H7 (cell line): ENCODE data around the gene TPPP2. TPM values are rescaled to one million over a fixed set of nuclear protein-coding genes. Genes with fewer than 3 reads are reported as not detected.

Experiments used
- DNase-seq: peaks from one replicate; pipeline ENCODE4 v3.0.0; 2012
- H3K27me3 ChIP-seq: 2 replicates; pipeline ENCODE4 v1.6.0; 2011; ENCODE audit warnings: mild to moderate bottlenecking, low read length; ENCODE audit not compliant: control insufficient read depth, insufficient read depth
- H3K36me3 ChIP-seq: replicated peaks from 2 replicates; pipeline ENCODE4 v1.5.1; 2011; ENCODE audit warnings: low read length; ENCODE audit not compliant: control insufficient read depth, insufficient read depth
- H3K4me3 ChIP-seq: 2 replicates; pipeline ENCODE4 v1.5.1; 2011; ENCODE audit warnings: low read depth, mild to moderate bottlenecking, control low read depth, low read length, moderate library complexity; ENCODE audit not compliant: insufficient read depth
- total RNA-seq: library from RNA; depleted of rRNA; stranded (reverse); fragments of >200 nt; shearing (Covaris generic); gene quantifications from 2 replicates; pipeline ENCODE4 v1.2.3, GENCODE V29; 2014

The TPPP2 gene
- total RNA-seq, 1 experiment from 2014 or later = not detected

DNA sequence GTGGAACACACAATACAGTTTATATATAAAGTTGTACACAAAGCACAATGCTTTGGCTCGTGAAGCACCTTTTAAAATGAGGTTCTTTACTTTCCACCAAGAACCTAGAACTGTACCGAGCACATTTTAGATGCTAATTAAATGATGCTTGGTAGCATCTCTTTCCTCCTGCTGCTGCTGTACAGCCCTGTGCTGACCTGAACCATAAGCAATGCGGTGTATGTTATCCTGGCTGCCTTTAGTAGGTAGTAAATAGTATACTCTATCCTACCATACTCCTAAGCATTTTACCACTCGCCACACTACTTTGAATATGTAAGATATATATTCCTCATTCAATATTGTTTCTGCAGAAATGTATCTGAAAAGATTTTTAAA is 24.7 kb downstream of the TPPP2 start:
- H3K4me3 ChIP-seq = no peak overlapping the region
- no peak for DNase-seq

DNA sequence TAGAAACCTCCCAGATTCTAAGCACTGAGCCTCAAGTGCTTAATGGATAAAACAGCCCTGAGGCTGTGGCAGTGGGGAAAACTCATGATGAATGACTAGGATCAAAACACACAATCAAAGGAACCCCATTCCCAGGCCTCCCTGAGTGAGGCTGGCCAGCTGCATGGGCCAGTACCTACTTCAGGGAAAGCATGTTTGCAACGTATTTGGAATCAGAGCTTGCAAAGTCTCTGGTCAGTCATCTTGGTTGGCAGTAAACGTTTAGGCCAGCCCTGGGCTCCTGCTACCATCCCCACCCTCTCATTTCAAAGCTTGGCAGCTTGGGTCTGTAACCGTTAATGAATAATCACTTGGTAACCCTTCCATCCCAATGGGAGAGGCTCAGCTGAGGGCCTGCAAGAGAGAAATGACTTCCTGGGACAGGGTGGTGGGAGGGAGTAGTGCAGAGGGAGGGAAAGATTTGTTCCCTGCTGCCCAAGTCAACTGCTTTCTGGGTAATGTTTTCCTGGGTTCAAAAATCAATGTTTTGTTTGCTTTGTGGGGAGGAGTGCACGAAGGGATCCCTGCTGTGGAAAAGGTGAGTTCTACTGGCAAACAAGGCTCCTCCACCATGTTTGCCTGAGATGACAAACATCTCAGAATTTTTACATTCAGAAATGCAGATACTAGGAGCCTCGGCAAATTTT is 25.6 kb downstream of the TPPP2 start:
- no peak overlapping the region for H3K4me3 ChIP-seq
- DNase-seq = peak; percentile 44
- no peaks in the 10 kb centered on the region for H3K27me3 ChIP-seq
- H3K36me3 ChIP-seq = no peaks in the 10 kb centered on the region

More for the DNA sequence above, 24.7 kb downstream of the TPPP2 start:
- H3K36me3 ChIP-seq = no peaks in the 10 kb centered on the region
- H3K27me3 ChIP-seq = no peaks in the 10 kb centered on the region

DNA sequence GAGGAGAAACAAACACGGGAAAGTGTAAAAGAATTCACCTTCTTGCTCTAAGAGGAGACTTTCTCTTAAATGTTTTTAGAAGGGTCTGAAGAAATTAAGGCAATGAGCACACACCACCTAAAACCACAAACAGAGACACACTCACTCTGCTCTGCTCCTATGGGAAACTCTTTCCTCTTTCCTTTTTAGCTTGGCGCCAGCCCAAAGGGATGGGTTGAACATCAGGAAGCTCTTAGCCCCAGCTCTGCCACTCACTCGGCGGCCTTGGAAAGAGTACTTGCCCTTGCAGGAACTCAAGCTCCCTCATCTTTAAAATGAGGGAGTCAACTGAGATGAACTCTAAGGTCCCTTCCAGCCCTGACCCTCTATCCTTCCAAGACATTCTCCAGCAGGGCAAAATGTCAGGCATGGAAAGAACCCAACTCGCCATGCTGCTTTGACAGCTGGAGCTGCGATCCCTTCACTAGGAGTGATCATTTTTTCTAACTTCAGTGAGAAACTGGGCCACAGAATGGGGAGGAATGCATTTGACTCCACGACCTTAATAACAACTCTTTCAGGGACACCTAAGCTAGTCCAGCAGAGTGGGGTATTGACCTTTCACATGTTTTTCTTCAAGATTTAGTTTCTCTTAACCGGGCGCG is 26.6 kb downstream of the TPPP2 start:
- H3K4me3 ChIP-seq = no peak overlapping the region
- DNase-seq = no peak
- no peaks in the 10 kb centered on the region for H3K36me3 ChIP-seq
- H3K27me3 ChIP-seq = no peaks in the 10 kb centered on the region

DNA sequence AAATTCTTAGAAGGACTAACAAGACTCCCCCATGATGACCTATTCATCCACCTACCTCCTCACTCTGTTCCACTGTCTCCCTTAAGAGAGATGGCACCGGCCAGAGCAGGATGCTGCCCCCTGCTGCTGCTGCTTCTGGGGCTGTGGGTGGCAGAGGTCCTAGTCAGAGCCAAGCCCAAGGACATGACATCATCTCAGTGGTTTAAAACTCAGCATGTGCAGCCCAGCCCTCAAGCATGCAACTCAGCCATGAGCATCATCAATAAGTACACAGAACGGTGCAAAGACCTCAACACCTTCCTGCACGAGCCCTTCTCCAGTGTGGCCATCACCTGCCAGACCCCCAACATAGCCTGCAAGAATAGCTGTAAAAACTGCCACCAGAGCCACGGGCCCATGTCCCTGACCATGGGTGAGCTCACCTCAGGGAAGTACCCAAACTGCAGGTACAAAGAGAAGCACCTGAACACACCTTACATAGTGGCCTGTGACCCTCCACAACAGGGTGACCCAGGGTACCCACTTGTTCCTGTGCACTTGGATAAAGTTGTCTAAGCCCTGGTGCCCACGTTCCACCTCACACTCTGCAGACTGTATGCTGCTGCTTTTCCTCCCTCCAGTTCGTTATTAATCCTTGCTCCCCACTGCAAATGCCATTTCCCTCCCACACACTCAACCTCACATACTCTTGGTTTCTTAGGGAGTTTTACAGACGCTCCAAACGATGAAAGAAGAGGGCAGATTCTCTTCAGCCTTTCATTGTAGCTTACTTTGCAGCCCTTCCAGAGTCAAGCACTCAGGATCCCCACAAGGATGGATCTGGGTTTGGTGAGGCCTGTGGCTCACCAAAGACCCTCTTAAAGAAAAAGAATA is 28.0 kb downstream of the TPPP2 start, which contains the start of gene RNASE8:
Gene RNASE8 (plus strand): TSS at position 20 of the 873 bp plus-strand sequence. CDS start 71 bp downstream, at position 91.
- Histone ChIP-seq H3K27me3 (no peaks in the 10 kb centered on the region), H3K36me3 (no peaks in the 10 kb centered on the region), H3K4me3 (no peak within 1 kb of the TSS)
- DNase-seq = no peak

DNA sequence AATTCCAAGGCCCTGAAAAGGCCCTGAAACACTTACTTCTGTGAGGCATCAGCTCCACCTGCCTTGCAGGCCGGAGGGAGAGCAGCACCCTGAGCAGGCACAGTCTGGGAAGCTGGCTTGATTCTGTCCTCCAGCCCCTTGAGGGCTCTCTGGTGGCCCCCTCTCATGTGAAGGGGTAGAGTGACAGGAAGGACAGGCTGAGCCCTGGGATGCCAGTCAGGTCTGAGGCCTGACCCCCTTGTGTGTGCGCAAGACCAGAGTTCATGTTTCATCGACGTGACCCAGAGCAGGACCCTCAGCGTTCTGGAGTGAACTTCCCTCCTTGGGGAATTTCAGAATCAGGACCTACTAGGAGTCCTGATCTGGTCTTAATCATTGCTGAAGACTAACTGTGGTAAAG is 28.9 kb downstream of the TPPP2 start:
- Histone ChIP-seq H3K36me3 (no peaks in the 10 kb centered on the region), H3K4me3 (no peak overlapping the region), H3K27me3 (no peaks in the 10 kb centered on the region)
- no peak for DNase-seq

DNA sequence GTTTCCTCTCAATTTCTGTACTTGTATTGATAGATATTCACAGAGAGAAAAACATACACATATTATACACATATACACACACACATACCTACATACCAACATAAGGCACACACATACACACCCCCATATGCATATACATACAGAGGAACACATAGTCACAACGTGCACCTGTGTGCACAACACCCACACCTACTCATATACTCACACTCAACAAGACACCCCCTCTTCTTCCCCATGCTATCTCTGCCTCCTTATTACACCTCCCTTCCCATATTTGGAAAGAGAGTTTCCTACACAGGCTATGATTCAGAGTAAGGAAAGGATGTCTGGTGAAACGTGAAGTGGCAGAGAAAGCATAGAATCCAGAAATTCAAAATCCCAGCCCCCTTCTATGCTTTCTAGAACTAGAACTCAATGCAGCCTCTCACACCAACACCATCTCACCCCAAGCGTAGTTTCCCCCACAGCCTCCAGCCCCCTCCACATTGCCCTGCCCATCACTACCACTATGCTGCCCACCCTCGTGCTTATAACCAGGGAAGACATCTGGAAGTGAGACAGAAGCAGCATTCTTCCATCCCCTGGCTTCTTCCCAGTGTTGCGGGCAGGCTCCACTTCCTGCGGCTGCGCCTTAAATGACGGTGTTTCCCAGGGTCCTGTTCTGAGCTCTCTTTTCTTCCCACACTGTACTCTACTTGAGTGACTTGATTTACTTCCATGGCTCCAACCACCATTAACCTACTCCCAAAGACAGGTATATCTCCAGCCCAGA is 30.0 kb downstream of the TPPP2 start:
- Histone ChIP-seq H3K4me3 (no peak overlapping the region), H3K36me3 (no peaks in the 10 kb centered on the region), H3K27me3 (no peaks in the 10 kb centered on the region)
- no peak for DNase-seq

DNA sequence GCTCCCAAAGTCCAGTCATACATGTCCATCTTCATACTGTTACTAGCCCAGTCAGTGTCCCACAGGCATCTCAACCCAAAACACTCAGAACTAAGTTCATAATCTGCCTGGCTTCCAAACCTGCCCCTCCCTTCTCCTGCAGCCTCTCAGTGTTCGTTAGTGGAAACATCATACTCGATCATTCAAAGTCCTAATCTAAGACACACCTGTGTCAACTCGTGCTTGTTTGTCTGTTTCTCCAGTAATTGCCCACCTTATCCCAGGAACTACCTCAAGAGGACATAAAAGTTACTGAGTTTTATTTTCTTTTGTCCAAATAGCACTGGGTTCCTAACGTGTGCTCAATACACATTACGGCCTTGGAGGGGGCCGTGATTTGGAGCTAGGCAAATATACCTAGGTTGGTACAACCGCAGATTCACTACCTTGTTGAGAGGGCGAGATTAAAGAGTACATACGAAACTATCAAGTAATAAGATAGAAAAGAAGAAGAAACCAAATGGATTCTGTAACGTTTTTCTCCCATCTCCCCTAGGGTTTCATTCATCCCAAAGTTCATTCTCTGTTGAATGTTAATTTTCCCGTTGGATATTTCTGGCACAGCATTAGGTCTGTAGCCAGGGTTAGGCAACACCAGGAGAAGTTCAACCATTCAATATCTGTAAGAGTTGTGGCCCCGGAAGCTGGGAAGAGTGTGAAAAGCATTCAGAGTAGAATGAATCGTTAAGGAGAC is 30.8 kb downstream of the TPPP2 start:
- H3K4me3 ChIP-seq = no peak overlapping the region
- DNase-seq = no peak
- no peaks in the 10 kb centered on the region for H3K36me3 ChIP-seq
- H3K27me3 ChIP-seq = no peaks in the 10 kb centered on the region

DNA sequence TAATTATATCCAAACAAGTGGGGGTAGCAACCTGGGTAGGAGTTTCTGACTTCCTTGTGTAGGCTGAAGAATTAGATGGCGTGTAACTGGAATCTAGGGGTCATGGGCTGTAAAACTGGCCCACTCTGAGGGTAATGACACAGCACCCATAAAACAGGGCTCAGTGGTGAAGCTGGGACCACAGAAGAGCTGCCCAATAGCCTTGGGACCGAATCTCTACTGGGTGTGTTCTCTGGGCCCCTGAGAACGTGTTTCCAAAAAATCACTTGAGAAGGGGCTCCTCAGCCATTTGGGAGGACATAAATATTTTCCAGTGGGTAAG is 31.3 kb downstream of the TPPP2 start:
- Histone ChIP-seq H3K36me3 (no peaks in the 10 kb centered on the region), H3K4me3 (no peak overlapping the region), H3K27me3 (no peaks in the 10 kb centered on the region)
- DNase-seq = no peak

DNA sequence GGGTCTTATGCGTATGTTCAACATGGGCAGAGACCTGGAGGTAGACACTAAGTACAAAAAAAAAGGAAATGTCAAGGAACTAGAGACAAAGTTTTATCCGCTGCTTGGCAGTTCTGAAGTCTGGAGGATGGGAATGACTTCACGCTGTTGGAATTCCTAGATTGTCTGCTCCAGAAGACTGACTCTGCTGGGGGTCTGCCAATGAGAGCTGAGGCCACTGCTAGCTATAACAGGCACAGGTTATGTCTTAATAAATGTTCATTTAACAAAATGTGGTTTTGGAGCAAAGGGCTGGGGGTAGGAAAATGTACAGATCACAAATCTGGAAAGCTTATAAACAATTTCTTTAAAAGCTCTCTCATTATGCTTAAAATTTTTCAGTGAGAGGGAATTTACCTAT is 33.5 kb downstream of the TPPP2 start:
- H3K36me3 ChIP-seq = no peaks in the 10 kb centered on the region
- H3K4me3 ChIP-seq = no peak overlapping the region
- no peaks in the 10 kb centered on the region for H3K27me3 ChIP-seq
- DNase-seq = peak; percentile 43

DNA sequence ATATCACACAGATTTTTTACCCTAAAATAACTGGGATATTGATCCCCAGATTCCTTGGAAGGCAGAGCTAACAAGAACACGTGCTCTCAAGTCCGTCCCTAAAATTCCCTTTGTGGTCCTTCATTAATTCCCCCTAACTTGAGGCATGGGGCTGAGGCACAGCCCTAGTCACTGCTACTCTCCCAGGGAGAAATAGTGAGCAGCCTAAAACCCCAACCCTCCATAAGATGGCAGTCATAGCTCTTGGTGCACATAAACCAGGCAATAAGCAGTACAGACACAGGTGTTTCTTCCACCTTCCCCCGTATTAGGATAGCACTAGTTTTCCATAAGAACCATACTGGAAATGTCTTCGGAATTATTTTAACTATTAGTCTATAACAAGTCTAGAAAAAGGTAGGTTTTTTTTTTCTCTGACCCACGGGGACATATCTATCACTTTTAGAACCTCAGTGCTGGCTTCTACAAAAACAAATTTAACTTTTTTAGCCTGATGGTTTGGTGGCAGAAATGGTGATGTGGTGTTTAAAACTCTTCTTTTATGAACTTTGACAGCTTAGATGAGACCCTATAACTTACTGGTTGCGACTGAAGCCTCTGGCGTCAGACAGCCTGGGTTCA is 37.0 kb downstream of the TPPP2 start:
- Histone ChIP-seq H3K27me3 (peaks cover 7% of the 10 kb centered on the region), H3K4me3 (no peak overlapping the region), H3K36me3 (no peaks in the 10 kb centered on the region)
- peak; percentile 60 for DNase-seq

DNA sequence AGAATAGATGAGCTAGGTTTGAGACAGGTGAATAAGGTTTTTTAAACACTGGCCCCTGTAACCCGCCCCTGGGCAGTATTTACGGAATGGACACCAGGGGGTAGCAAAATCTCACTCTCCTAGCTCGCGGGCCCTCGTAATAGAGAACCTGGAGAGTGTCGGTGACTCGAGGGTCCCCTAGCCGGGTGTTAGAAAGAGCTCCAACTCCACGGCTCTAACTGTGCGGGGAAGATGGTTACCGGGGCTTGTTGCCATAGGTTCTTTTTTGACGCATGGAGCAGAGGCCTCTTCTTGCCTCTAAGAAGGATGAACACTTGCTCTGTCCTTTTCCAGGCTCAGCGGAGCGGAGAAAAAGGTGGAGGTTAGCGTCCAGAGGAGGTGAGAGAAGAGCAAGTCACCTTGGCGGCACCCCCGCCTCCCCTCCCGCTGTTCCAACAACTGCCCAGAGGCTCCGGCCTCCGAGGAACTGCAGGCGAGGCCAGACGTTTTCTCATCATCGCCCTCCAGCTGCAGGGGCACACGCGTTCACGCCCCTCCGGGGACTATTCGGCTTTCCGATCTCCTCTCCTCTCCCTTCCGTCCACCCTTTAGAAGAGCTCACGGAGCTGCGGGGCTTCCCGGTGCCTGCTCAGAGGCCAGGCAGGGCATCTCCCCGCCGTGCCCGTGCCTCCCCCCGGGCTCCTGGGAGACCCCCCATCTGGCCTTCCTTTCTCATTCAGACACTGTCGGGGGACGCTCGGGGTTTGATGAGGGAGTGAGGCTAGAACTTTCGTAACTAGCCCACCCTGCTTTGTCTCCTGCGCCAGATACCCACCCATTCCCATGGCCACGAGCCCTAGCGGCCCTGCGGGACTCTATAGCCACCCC is 38.7 kb downstream of the TPPP2 start:
- peak overlapping the region; percentile 86 for H3K4me3 ChIP-seq
- peaks cover 4% of the 10 kb centered on the region for H3K36me3 ChIP-seq
- peaks cover 7% of the 10 kb centered on the region for H3K27me3 ChIP-seq
- peak; percentile 80 for DNase-seq

DNA sequence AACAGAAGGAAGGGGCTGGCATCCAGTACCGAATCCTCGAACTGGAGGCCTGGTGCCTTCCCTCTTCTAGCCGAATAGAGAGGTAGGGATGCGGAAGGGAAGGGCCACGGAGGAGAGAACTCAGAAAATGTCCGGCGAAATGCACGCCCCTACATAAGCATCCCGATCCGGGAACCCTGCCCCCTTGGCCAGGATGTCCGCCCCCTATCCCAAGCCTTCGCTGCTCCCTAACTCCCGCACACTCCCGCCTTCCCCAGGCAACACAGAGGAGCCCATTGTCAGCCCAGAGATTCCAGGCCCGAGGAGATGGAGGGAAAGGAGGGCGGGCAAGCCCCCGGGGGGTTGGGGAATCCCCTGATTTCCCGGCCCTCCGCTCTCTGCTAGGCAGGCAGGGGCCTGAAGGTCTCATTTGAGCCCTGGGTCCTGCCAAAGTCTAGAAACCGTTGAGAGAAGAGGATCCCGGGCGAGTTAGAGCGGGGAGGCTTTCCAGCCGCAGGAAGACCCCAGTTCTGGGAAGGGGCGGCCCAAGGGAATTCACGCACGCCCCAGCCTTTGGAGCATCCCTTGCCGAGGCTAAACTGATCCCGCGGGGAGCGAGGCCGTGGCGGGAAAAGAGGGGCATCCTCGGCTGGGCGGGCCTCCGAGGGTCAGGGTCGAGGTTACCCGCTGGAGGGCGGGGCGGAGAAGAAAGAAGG is 39.5 kb downstream of the TPPP2 start:
- Histone ChIP-seq H3K27me3 (peaks cover 7% of the 10 kb centered on the region), H3K36me3 (peaks cover 4% of the 10 kb centered on the region), H3K4me3 (peak overlapping the region; percentile 86)
- peak; percentile 93 for DNase-seq
